GM13976 (cell line): ENCODE measurements around the gene WDR83.
"Not testable (repeated sequence)": the region's sequence is repeated elsewhere in the genome, so short reads cannot be mapped to it uniquely, and the experiment has no call there.

Experiments
- DNase-seq: peaks from one replicate; pipeline ENCODE4 v3.0.0; 2012; ENCODE audit warnings: low spot score
- in situ Hi-C: fragments of 300-500 bp; cut with MboI; formaldehyde crosslinking; loops from one replicate; pipeline ENCODE4 v1.12.0; 2022; ENCODE audit warnings: low sequenced_read_pairs, mixed read lengths, inconsistent platforms; ENCODE audit not compliant: unreplicated experiment
- TF ChIP-seq, protein P1 (sequence below): IDR thresholded peaks from 2 replicates; pipeline ENCODE4 v1.5.1; 2012; ENCODE audit warnings: borderline replicate concordance, mild to moderate bottlenecking; ENCODE audit not compliant: insufficient read depth; ENCODE audit errors: extremely low read depth, missing control alignments, control extremely low read depth

Gene WDR83

DNA sequence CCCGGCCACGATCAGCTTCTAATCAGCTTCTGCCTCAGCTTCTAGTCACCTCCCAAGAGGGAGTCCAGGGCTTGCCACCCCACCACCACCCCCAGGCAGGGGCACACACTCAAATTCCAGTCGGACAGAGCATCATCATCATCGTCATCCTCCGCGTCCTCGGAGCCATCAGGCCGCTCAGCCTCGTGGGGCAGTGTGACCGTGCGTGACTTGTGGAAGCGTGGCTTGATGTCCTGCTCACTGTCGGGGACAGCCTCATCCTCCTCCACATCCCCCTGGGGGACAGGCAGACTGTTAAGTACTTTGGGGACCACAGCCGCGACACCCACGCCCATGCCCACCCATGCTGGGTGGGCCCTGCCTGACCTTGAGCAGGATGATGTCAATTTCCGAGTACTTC is 44.6 kb downstream of the WDR83 start:
- in situ Hi-C loops, result no loop called here
- TF ChIP-seq, protein P1, sequence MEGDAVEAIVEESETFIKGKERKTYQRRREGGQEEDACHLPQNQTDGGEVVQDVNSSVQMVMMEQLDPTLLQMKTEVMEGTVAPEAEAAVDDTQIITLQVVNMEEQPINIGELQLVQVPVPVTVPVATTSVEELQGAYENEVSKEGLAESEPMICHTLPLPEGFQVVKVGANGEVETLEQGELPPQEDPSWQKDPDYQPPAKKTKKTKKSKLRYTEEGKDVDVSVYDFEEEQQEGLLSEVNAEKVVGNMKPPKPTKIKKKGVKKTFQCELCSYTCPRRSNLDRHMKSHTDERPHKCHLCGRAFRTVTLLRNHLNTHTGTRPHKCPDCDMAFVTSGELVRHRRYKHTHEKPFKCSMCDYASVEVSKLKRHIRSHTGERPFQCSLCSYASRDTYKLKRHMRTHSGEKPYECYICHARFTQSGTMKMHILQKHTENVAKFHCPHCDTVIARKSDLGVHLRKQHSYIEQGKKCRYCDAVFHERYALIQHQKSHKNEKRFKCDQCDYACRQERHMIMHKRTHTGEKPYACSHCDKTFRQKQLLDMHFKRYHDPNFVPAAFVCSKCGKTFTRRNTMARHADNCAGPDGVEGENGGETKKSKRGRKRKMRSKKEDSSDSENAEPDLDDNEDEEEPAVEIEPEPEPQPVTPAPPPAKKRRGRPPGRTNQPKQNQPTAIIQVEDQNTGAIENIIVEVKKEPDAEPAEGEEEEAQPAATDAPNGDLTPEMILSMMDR, result no peak
- DNase-seq, result no peak

- DNase-seq, in situ Hi-C loops: not testable (repeated sequence)
Observed at GRCh38 chr19:12712077-12712476, 45.5 kb downstream of the WDR83 start.

DNA sequence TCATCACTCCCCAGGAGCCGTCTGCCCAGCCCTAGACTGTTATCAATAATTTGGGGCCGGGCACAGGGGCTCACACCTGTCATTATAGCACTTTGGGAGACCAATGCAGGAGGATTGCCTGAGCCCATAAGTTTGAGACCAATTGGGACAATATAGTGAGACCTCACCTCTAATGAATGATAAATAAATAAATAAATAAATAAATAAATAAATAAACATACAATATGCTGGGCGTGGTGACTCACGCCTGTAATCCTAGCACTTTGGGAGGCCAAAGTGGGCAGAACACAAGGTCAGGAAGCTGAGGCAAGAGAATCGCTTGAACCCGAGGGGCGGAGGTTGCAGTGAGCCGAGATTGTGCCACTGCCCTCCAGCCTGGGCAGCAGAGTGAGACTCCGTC is 46.7 kb downstream of the WDR83 start:
- in situ Hi-C loops, DNase-seq: not testable (repeated sequence)

GRCh38 chr19:12715102-12715501 is 48.5 kb downstream of the WDR83 start:
- TF ChIP-seq, protein P1, result no peak
- in situ Hi-C loops, result no loop called here
- no peak for DNase-seq

- in situ Hi-C loops, result no loop called here
- no peak for DNase-seq
- TF ChIP-seq, protein P1, result no peak
Observed at GRCh38 chr19:12715929-12716328, 49.3 kb downstream of the WDR83 start.

DNA sequence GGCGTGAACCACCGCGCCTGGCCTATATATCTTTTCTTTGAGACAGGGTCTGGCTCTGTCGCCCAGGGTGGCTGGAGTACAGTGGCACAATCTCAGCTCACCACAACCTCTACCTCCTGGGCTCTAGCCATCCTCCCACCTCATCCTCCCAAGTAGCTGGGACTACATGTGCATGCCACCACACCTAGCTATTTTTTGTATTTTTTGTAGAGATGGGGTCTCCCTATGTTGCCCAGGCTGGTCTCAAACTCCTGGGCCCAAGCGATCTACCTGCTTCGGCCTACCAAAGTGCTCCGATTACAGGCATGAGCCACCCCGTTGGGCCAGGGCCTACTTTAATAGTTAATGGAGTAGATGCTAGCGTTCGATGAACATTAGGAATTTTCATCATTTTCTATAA is 53.7 kb downstream of the WDR83 start:
- no peak for DNase-seq
- in situ Hi-C loops, result no loop called here
- TF ChIP-seq, protein P1, result no peak

DNA sequence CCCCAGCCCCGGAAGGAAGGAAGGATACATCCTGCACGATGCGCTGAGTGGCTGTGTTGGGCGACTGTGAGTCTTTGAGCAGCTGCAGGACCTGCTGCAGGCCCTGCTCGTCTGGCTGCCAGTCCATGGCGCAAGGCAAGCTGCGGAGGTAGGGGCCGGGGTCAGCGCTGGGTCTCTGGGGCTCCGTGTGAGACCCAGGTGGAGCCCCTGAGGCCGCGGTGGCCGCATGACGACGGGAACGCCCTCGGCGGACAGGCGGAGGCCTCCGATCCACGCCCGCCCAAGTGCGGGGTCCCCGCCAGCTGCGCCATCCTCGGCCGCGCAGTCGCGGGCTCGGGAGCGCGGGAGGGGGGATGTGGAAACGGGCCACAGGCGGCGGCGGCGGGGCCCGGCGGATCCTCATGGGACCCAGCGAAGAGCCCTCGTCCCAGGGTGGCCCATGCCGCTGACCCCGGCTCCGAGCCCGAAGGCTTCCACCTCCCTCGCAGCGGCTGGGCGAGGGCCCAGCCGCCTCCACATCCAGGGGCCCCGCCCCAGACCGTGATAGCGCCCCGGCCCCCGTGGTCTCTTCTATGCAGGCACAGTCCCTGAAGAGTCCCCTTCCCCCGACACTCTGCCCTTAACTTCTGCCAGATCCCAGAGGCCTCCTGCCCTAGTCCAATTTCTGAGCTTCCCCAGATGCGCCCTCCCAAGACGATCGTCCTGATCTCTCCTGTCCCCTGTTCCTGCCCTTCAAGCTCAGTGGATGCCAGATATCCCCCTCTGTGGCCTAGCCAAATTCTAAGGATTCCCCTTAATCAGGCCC is 54.4 kb downstream of the WDR83 start:
- no peak for DNase-seq
- in situ Hi-C loops, result no loop called here
- TF ChIP-seq, protein P1, result no peak
